ENCODE results near the gene TMEM132C. TPM values are rescaled to one million over a fixed set of nuclear protein-coding genes. Genes with fewer than 3 reads are reported as not detected.
A peak's percentile ranks its signal among the peaks of the same experiment; 100 is the strongest.

TMEM132C gene
- total and polyA plus RNA-seq, 2 of the 8 experiments (the other 6 are each of a cell fraction or from before 2014, with no cell fraction given) = 0.23 to 0.76 TPM

DNA sequence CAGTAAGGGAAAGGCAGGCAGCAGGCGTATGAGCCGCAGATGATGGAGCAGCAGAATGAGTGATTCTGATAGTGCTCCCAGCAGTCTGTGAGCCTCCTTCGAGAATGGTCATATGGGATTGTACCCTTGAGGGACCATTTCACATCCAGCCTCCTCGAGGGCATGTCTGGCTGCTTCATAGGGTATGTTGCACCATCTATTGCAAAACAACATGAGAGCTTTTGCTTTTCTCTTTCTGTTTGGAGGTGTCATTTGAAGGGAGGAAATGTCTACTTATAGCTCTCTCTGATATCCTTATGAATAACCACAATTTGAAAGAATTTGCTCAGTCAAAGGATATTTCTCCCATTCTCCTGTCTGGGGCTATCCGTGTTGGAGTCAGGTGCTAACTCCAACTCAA lies 172.8 kb downstream of the TMEM132C start:
- Histone ChIP-seq H3K4ac (replicated peaks; ENCODE audit: insufficient read length, low read depth, low read length) (no peak overlapping the region), H3K27me3 (replicated peaks in 1 of 4; ENCODE audit: control insufficient read depth in 3 of 4, extremely low read depth in 1 of 4, insufficient read depth in 3 of 4, low read length in 3 of 4) (no peaks in the 10 kb centered on the region; a peak in 1 of 7 replicates), H3K9ac (replicated peaks in 1 of 4; ENCODE audit: extremely low read depth in 1 of 4, low read depth in 3 of 4, low read length in 3 of 4) (no peak overlapping the region), H3K4me3 (ENCODE audit: extremely low read depth in 1 of 4, insufficient read depth in 2 of 4, low read depth in 3 of 4, low read length in 4 of 4) (no peak overlapping the region), H3K4me1 (replicated peaks in 1 of 4; ENCODE audit: control insufficient read depth in 3 of 4, insufficient read depth in 4 of 4, low read length in 3 of 4) (peaks cover 0 to 6% (median 4%) of the 10 kb centered on the region in 4 experiments; a peak in 3 of 7 replicates), H4K8ac (ENCODE audit: extremely low read depth, insufficient read depth, low read length) (no peak overlapping the region), H3K4me2 (ENCODE audit: insufficient read depth in 1 of 2, low read depth in 2 of 2, low read length in 2 of 2) (no peak overlapping the region), H3K9me3 (ENCODE audit: insufficient read depth in 2 of 2, low read depth in 1 of 2, low read length in 1 of 2) (no peaks in the 10 kb centered on the region), H4K5ac (ENCODE audit: insufficient read length, low read depth, low read length) (no peak overlapping the region), H3K36me3 (ENCODE audit: control insufficient read depth in 2 of 4, insufficient read depth in 4 of 4, low read length in 3 of 4) (no peaks in the 10 kb centered on the region), H3K23ac (ENCODE audit: insufficient read length) (no peak overlapping the region), H2BK12ac (ENCODE audit: low read depth, low read length) (no peak overlapping the region), H2BK15ac (ENCODE audit: low read length) (no peak overlapping the region), H2BK5ac (ENCODE audit: low read depth, low read length) (no peak overlapping the region), H2BK20ac (ENCODE audit: low read length) (no peak overlapping the region), H3K27ac (ENCODE audit: low read depth, low read length) (no peak overlapping the region), H3K18ac (ENCODE audit: extremely low read depth, low read length) (no peak overlapping the region), H2BK120ac (replicated peaks; ENCODE audit: low read depth, low read length) (no peak overlapping the region), H4K91ac (replicated peaks; ENCODE audit: insufficient read length, low read length) (no peak overlapping the region), H2AFZ (ENCODE audit: low read length) (no peak overlapping the region), H3K79me2 (ENCODE audit: control insufficient read depth in 1 of 2, insufficient read depth in 2 of 2, low read length in 2 of 2) (no peaks in the 10 kb centered on the region), H2AK5ac (ENCODE audit: low read depth, low read length) (0 out of 2 replicates have a peak overlapping the region, but pooled peaks have one; percentile 82), H3K79me1 (ENCODE audit: low read depth, low read length) (no peaks in the 10 kb centered on the region), H3K23me2 (ENCODE audit: low read depth, low read length) (no peaks in the 10 kb centered on the region), H4K20me1 (replicated peaks in 1 of 2; ENCODE audit: control insufficient read depth in 1 of 2, insufficient read depth in 2 of 2, low read length in 2 of 2) (no peaks in the 10 kb centered on the region), H3K14ac (ENCODE audit: insufficient read length) (no peak overlapping the region), H3K56ac (replicated peaks; ENCODE audit: insufficient read length, low read depth, low read length) (no peak overlapping the region)
- ChIA-PET CTCF (ENCODE audit: partially characterized antibody) (no interaction called here), POLR2A (ENCODE audit: partially characterized antibody) (no interaction called here)
- TF ChIP-seq PHF8 (conservative IDR thresholded peaks at IDR 0.05; ENCODE audit: low read depth, low read length) (no peak), FOSL1 (IDR thresholded peaks at IDR 0.05; ENCODE audit: insufficient read depth, low read depth, low read length) (no peak), SIRT6 (IDR thresholded peaks at IDR 0.05; ENCODE audit: low read length) (no peak), RAD21 (IDR thresholded peaks at IDR 0.05 in 1 of 2, conservative IDR thresholded peaks at IDR 0.05 in 1 of 2; ENCODE audit: low read depth in 2 of 2, low read length in 2 of 2) (no peak), TAF7 (optimal IDR thresholded peaks at IDR 0.05; ENCODE audit: borderline replicate concordance, low read depth, low read length) (no peak)
- FAIRE-seq (no peak), DNase-seq (ENCODE audit: low read depth in 1 of 2, low spot score in 2 of 2) (no peak)
- WGBS, 2 experiments (ENCODE audit: extremely low coverage in 1 of 2, insufficient coverage in 1 of 2, insufficient read length in 1 of 2, insufficient replicate concordance in 2 of 2, low coverage in 1 of 2, low lambda C conversion rate in 2 of 2, missing lambda C conversion rate in 1 of 2) = 89% methylated on average over 5 of the region's 5 CpGs; no CpG with 5 or more reads in 1 of the 2 experiments
